Endothelial cell of umbilical vein (primary cell): ENCODE data around the gene EIF4G2. TPM values are rescaled to one million over a fixed set of nuclear protein-coding genes. Genes with fewer than 3 reads are reported as not detected.

Experiments used
- BruUV-seq: library from RNA; stranded (reverse); fragments of 400-500 nt; replicated peaks from 2 replicates; lab custom pipeline; 2021; lab: Mats Ljungman, UMichigan
- CTCF ChIA-PET: fragments of 300-600, 350-600 bp; sonication (Branson Sonifier 250); formaldehyde crosslinking; loops from one replicate; lab custom pipeline; 2021; ENCODE audit warnings: antibody characterized with exemption, inconsistent platforms; lab: Charles Lee
- POLR2A ChIA-PET: fragments of 300-600, 350-600 bp; sonication (Branson Sonifier 250); formaldehyde crosslinking; loops from one replicate; lab custom pipeline; 2021; ENCODE audit warnings: antibody characterized with exemption, inconsistent platforms; lab: Charles Lee
- DNase-seq: peaks from one replicate; pipeline ENCODE4 v3.0.0-alpha.2; 2011; ENCODE audit warnings: low read depth, low spot score
- FAIRE-seq: peaks from 2 replicates; lab custom pipeline; 2011; peaks lifted over from hg19 to GRCh38; lab: Jason Lieb, UNC
- H2AFZ ChIP-seq: 2 replicates; pipeline ENCODE4 v1.6.0; 2012; ENCODE audit warnings: low read depth, low read length, control low read depth, inconsistent platforms
- H3K27ac ChIP-seq: 2 replicates; pipeline ENCODE4 v1.5.1; 2011; ENCODE audit warnings: low read depth, mild to moderate bottlenecking, control low read depth, low read length, moderate library complexity; ENCODE audit not compliant: insufficient read depth
- H3K27me3 ChIP-seq, 2 experiments: 2 replicates each; pipeline versions ENCODE4 v1.6.0 to v1.6.1; 2011; ENCODE audit warnings: low read length in 2 of 2, mixed read lengths in 1 of 2; ENCODE audit not compliant: control insufficient read depth in 2 of 2, insufficient read depth in 2 of 2
- H3K36me3 ChIP-seq, 2 experiments: 2 replicates in 1 of 2; 3 replicates in 1 of 2; pipeline ENCODE4 v1.5.1; 2011; ENCODE audit warnings: low read length in 2 of 2, mild to moderate bottlenecking in 1 of 2, moderate library complexity in 1 of 2; ENCODE audit not compliant: control insufficient read depth in 2 of 2, insufficient read depth in 2 of 2; ENCODE audit errors: extremely low read depth in 1 of 2
- H3K4me1 ChIP-seq: 3 replicates; pipeline ENCODE4 v1.5.1; 2011; ENCODE audit warnings: mild to moderate bottlenecking, low read length; ENCODE audit not compliant: control insufficient read depth, insufficient read depth; ENCODE audit errors: extremely low read depth
- H3K4me2 ChIP-seq: 2 replicates; pipeline ENCODE4 v1.6.1; 2011; ENCODE audit warnings: low read length, control low read depth, mixed read lengths; ENCODE audit not compliant: insufficient read depth
- H3K4me3 ChIP-seq, 3 experiments: fragments of 200-600 bp in 1 of 3; sonication (generic), shearing (Covaris generic) in 1 of 3; replicated peaks in 1 of 3; 2 replicates each; pipeline ENCODE4 v1.5.1; 2011 to 2016; ENCODE audit warnings: control low read depth in 3 of 3, low read length in 3 of 3, mild to moderate bottlenecking in 2 of 3, inconsistent platforms in 1 of 3, low read depth in 1 of 3, moderate library complexity in 1 of 3; ENCODE audit not compliant: insufficient read depth in 1 of 3
- H3K79me2 ChIP-seq: 2 replicates; pipeline ENCODE4 v1.6.0; 2012; ENCODE audit warnings: low read length, inconsistent platforms; ENCODE audit not compliant: control insufficient read depth, insufficient read depth
- H3K9ac ChIP-seq: replicated peaks from 2 replicates; pipeline ENCODE3; 2011; ENCODE audit warnings: low read length, control low read depth; ENCODE audit not compliant: insufficient read depth; ENCODE audit errors: extremely low read depth
- H3K9me1 ChIP-seq: replicated peaks from 3 replicates; pipeline ENCODE4 v1.6.0; 2011; ENCODE audit warnings: mild to moderate bottlenecking, low read length; ENCODE audit not compliant: control insufficient read depth, insufficient read depth; ENCODE audit errors: extremely low read depth
- H3K9me3 ChIP-seq: replicated peaks from 2 replicates; pipeline ENCODE4 v1.5.1; 2012; ENCODE audit warnings: low read length, inconsistent platforms; ENCODE audit not compliant: control insufficient read depth, insufficient read depth
- H4K20me1 ChIP-seq: replicated peaks from 2 replicates; pipeline ENCODE3; 2011; ENCODE audit warnings: mild to moderate bottlenecking, low read length; ENCODE audit not compliant: control insufficient read depth, insufficient read depth; ENCODE audit errors: extremely low read depth
- EZH2 ChIP-seq: IDR thresholded peaks from 2 replicates; pipeline ENCODE4 v1.6.1; 2012; ENCODE audit warnings: borderline replicate concordance, low read depth, mild to moderate bottlenecking, moderate library complexity, low read length, inconsistent platforms; ENCODE audit not compliant: severe bottlenecking
- FOS ChIP-seq: IDR thresholded peaks from 2 replicates; pipeline ENCODE4 v1.6.1; 2011; ENCODE audit warnings: mild to moderate bottlenecking, low read length, moderate library complexity, borderline replicate concordance; ENCODE audit not compliant: insufficient read depth
- GATA2 ChIP-seq: IDR thresholded peaks from 2 replicates; pipeline ENCODE4 v1.7.0; 2011; ENCODE audit warnings: low read depth, mild to moderate bottlenecking, moderate library complexity, mixed read lengths, low read length; ENCODE audit not compliant: insufficient read length, insufficient read depth
- JUN ChIP-seq: IDR thresholded peaks from 2 replicates; pipeline ENCODE4 v1.6.1; 2011; ENCODE audit warnings: borderline replicate concordance, low read depth; ENCODE audit not compliant: insufficient read length, insufficient read depth
- MYC ChIP-seq: IDR thresholded peaks from one replicate; pipeline ENCODE4 v1.6.1; 2011; ENCODE audit warnings: mild to moderate bottlenecking, low read depth, low read length
- POLR2A ChIP-seq: IDR thresholded peaks from 2 replicates; pipeline ENCODE4 v1.6.1; 2012; ENCODE audit warnings: low read depth, mild to moderate bottlenecking, control low read depth, low read length
- POLR2AphosphoS5 ChIP-seq: IDR thresholded peaks from 2 replicates; pipeline ENCODE4 v1.6.1; 2012; ENCODE audit warnings: low read depth, mild to moderate bottlenecking, control low read depth, low read length, moderate library complexity; ENCODE audit not compliant: insufficient read depth
- dilution Hi-C: fragments of 300-500 bp; cut with MboI; formaldehyde crosslinking; loops from one replicate; pipeline ENCODE4 v1.15.0; 2019; ENCODE audit warnings: low sequenced_read_pairs; ENCODE audit not compliant: extremely low pct_ligation_motif_present
- intact Hi-C: fragments of 100-400 bp; cut with micrococcal nuclease; formaldehyde crosslinking; loops from one replicate; pipeline ENCODE4 v1.10.0; 2022
- polyA plus RNA-seq, 4 experiments: library from polyadenylated mRNA; depleted of rRNA in 3 of 4; stranded (reverse) in 3 of 4; unstranded in 1 of 4; fragments of >200 nt; gene quantifications; 2 replicates each; pipeline versions ENCODE4 v1.2.1 to v1.2.3, GENCODE V29; 2011 to 2012; ENCODE audit warnings: missing spikeins in 1 of 4
- total RNA-seq: library from RNA; stranded (reverse); gene quantifications from 2 replicates; pipeline ENCODE4 v1.2.3, GENCODE V29; 2021
- TF ChIP-seq, protein P1 (sequence below), 2 donors: IDR thresholded peaks; 1 replicate in 1 of 2; 2 replicates in 1 of 2; pipeline ENCODE4 v1.5.1; 2011; ENCODE audit warnings: low read length in 2 of 2, mild to moderate bottlenecking in 2 of 2, moderate library complexity in 2 of 2, control low read depth in 1 of 2, inconsistent platforms in 1 of 2, low read depth in 1 of 2; ENCODE audit not compliant: insufficient read depth in 1 of 2; ENCODE audit errors: extremely low read depth in 1 of 2
- TF ChIP-seq, protein P2 (sequence below): IDR thresholded peaks from 2 replicates; pipeline ENCODE4 v1.6.1; 2011; ENCODE audit not compliant: insufficient read depth, insufficient read length

Gene EIF4G2
- total and polyA plus RNA-seq, 2 donors (not counting 3 experiments of a cell fraction or from before 2014, with no cell fraction given): 382 to 1,194 TPM

DNA sequence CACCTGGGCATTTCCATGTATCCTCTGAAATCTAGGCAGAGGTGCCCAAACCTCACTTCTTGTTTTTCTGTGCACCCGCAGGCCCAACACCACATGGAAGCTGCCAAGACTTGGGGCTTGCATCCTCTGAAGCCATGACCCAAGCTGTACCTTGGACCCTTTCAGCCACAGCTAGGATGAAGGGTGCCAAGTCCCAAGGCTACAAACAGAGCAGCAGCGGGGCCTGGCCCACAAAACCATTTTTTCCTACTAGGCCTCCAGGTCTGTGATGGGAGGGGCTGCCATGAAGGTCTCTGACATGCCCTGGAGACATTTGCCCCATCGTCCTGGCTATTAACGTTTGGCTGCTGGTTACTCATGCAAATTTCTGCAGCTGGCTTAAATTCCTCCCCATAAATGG is 20.4 kb upstream of the EIF4G2 start:
- intact Hi-C loops (no loop called here), dilution Hi-C loops (no loop called here)
- H4K20me1 ChIP-seq: no peaks in the 10 kb centered on the region
- POLR2A ChIA-PET: interaction anchor here (0.6 kb wide), 1 partner anchor 1959 kb away, joined by 5 read pairs; no protein-coding TSS in a partner anchor
- H3K4me2 ChIP-seq: no peak overlapping the region
- H3K27ac ChIP-seq: no peak overlapping the region
- no peaks in the 10 kb centered on the region for H3K27me3 ChIP-seq
- no peaks in the 10 kb centered on the region for H3K79me2 ChIP-seq
- no peak overlapping the region for H2AFZ ChIP-seq
- CTCF ChIA-PET: interaction anchor here (1.4 kb wide), 1 partner anchor 19 kb away, joined by 4 read pairs; no protein-coding TSS in a partner anchor
- H3K4me1 ChIP-seq: no peaks in the 10 kb centered on the region
- no peak for DNase-seq
- BruUV-seq: no TSS peak
- H3K9me3 ChIP-seq: no peaks in the 10 kb centered on the region
- H3K4me3 ChIP-seq: no peak overlapping the region
- H3K36me3 ChIP-seq: no peaks in the 10 kb centered on the region
- TF ChIP-seq JUN (no peak), GATA2 (no peak), POLR2A (no peak), EZH2 (no peak), MYC (no peak), POLR2AphosphoS5 (no peak), FOS (no peak)
- TF ChIP-seq, protein P1, sequence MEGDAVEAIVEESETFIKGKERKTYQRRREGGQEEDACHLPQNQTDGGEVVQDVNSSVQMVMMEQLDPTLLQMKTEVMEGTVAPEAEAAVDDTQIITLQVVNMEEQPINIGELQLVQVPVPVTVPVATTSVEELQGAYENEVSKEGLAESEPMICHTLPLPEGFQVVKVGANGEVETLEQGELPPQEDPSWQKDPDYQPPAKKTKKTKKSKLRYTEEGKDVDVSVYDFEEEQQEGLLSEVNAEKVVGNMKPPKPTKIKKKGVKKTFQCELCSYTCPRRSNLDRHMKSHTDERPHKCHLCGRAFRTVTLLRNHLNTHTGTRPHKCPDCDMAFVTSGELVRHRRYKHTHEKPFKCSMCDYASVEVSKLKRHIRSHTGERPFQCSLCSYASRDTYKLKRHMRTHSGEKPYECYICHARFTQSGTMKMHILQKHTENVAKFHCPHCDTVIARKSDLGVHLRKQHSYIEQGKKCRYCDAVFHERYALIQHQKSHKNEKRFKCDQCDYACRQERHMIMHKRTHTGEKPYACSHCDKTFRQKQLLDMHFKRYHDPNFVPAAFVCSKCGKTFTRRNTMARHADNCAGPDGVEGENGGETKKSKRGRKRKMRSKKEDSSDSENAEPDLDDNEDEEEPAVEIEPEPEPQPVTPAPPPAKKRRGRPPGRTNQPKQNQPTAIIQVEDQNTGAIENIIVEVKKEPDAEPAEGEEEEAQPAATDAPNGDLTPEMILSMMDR (IDR thresholded peaks at IDR 0.05; ENCODE audit: extremely low read depth in 1 of 2, insufficient read depth in 1 of 2, low read depth in 1 of 2, low read length in 2 of 2): no peak
- TF ChIP-seq, protein P2, sequence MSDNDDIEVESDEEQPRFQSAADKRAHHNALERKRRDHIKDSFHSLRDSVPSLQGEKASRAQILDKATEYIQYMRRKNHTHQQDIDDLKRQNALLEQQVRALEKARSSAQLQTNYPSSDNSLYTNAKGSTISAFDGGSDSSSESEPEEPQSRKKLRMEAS: no peak
- no peak for FAIRE-seq
- no peaks in the 10 kb centered on the region for H3K9me1 ChIP-seq
- H3K9ac ChIP-seq: no peak overlapping the region
